ENCODE data around the gene CARMIL1. TPM values are rescaled to one million over a fixed set of nuclear protein-coding genes. Genes with fewer than 3 reads are reported as not detected.

CARMIL1 gene
- total and polyA plus RNA-seq, 2 of the 8 experiments (the other 6 are each of a cell fraction or from before 2014, with no cell fraction given): 20.3 to 40.4 TPM

GRCh38 chr6:25278914-25279747 is at the start of gene CARMIL1 (continued):
- TF ChIP-seq CHD7 (IDR thresholded peaks at IDR 0.05; ENCODE audit: insufficient replicate concordance, low read length) (no peak), SP4 (IDR thresholded peaks at IDR 0.05; ENCODE audit: low read length) (no peak; the same call in 1 of the 2 replicates), POLR2A (IDR thresholded peaks at IDR 0.05; ENCODE audit: control extremely low read depth in 1 of 2, low read depth in 2 of 2, low read length in 2 of 2) (no peak; a peak in 2 of 3 replicates), CREB1 (IDR thresholded peaks at IDR 0.05) (no peak), RBBP5 (IDR thresholded peaks at IDR 0.05; ENCODE audit: borderline replicate concordance, low read depth, low read length) (no peak; the same call in 1 of the 2 replicates), POLR2AphosphoS5 (IDR thresholded peaks at IDR 0.05; ENCODE audit: low read depth, low read length) (no peak), BCL11A (IDR thresholded peaks at IDR 0.05; ENCODE audit: low read depth in 2 of 2, low read length in 2 of 2) (no peak), CHD1 (IDR thresholded peaks at IDR 0.05; ENCODE audit: low read depth, low read length) (no peak), NANOG (IDR thresholded peaks at IDR 0.05; ENCODE audit: insufficient read depth, low read depth, low read length, poor library complexity, severe bottlenecking) (no peak), PHF8 (conservative IDR thresholded peaks at IDR 0.05; ENCODE audit: low read depth, low read length) (peak; percentile 43), EGR1 (IDR thresholded peaks at IDR 0.05; ENCODE audit: borderline replicate concordance, low read depth, low read length) (peak; percentile 42; the same call in 1 of the 2 replicates)

Measured in H1 (cell line).